ENCODE measurements around the gene HSF4.

DNA sequence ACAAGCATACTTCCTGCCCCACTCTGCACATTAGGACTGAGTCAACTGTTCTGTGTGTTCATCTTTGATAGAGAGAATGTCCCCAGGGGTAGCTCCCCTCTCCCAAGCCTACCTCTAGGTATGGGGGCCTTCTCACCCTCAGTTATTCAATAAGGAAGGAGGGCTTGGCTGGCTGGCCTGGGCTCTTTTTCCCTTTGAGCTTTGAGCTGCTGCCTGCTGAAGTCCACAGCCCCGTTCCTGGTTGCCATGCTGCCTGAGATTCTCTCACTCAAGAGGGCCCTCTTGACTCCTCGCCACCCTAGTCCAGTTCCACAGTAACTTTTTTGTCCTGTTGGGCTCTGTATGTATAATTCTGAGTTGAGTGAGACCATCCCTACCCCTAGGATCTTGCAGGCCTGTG, 18.8 kb upstream of the HSF4 start:
- TF ChIP-seq, protein P1, sequence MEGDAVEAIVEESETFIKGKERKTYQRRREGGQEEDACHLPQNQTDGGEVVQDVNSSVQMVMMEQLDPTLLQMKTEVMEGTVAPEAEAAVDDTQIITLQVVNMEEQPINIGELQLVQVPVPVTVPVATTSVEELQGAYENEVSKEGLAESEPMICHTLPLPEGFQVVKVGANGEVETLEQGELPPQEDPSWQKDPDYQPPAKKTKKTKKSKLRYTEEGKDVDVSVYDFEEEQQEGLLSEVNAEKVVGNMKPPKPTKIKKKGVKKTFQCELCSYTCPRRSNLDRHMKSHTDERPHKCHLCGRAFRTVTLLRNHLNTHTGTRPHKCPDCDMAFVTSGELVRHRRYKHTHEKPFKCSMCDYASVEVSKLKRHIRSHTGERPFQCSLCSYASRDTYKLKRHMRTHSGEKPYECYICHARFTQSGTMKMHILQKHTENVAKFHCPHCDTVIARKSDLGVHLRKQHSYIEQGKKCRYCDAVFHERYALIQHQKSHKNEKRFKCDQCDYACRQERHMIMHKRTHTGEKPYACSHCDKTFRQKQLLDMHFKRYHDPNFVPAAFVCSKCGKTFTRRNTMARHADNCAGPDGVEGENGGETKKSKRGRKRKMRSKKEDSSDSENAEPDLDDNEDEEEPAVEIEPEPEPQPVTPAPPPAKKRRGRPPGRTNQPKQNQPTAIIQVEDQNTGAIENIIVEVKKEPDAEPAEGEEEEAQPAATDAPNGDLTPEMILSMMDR (IDR thresholded peaks at IDR 0.05) = no peak
- TF ChIP-seq ZFX (IDR thresholded peaks at IDR 0.05; ENCODE audit: borderline replicate concordance) = no peak

Measured in 22Rv1 (cell line).